AG10803 (cell line): ENCODE results near the gene XPNPEP1.

Source experiments
- DNase-seq: peaks from one replicate; pipeline ENCODE4 v3.0.0; 2010; ENCODE audit warnings: low read depth
- H3K4me3 ChIP-seq: 2 replicates; pipeline ENCODE4 v1.5.1; 2011; ENCODE audit warnings: mild to moderate bottlenecking, low read length, control low read depth
- CTCF ChIP-seq: conservative IDR thresholded peaks from 2 replicates; pipeline ENCODE4 v1.5.1; 2011; ENCODE audit warnings: mild to moderate bottlenecking, low read length, control low read depth, inconsistent platforms

Gene XPNPEP1

GRCh38 chr10:109853921-109854320 lies 69.4 kb downstream of the XPNPEP1 start:
- no peak for DNase-seq
- H3K4me3 ChIP-seq, result no peak overlapping the region
- no peak for TF ChIP-seq CTCF

- TF ChIP-seq CTCF, result peak; percentile 93
Observed at GRCh38 chr10:109852475-109853037, 70.8 kb downstream of the XPNPEP1 start.

GRCh38 chr10:109851616-109852474 lies 71.5 kb downstream of the XPNPEP1 start:
- no peak for TF ChIP-seq CTCF
- no peak for DNase-seq
- no peak overlapping the region for H3K4me3 ChIP-seq

More at GRCh38 chr10:109852475-109853037, 70.8 kb downstream of the XPNPEP1 start:
- peak; percentile 66 for DNase-seq
- no peak overlapping the region for H3K4me3 ChIP-seq

- DNase-seq, result no peak
- no peak for TF ChIP-seq CTCF
Observed at GRCh38 chr10:109846832-109847231, 76.5 kb downstream of the XPNPEP1 start.

GRCh38 chr10:109845308-109845707 lies 78.0 kb downstream of the XPNPEP1 start:
- no peak for DNase-seq
- H3K4me3 ChIP-seq, result no peak overlapping the region
- no peak for TF ChIP-seq CTCF

More at GRCh38 chr10:109846832-109847231, 76.5 kb downstream of the XPNPEP1 start:
- H3K4me3 ChIP-seq, result no peak overlapping the region

- no peak for DNase-seq
- H3K4me3 ChIP-seq, result no peak overlapping the region
- no peak for TF ChIP-seq CTCF
Observed at GRCh38 chr10:109838592-109839244, 84.6 kb downstream of the XPNPEP1 start.

GRCh38 chr10:109837384-109837783 lies 85.9 kb downstream of the XPNPEP1 start:
- TF ChIP-seq CTCF, result no peak

More at GRCh38 chr10:109837384-109837783, 85.9 kb downstream of the XPNPEP1 start:
- no peak for DNase-seq
- H3K4me3 ChIP-seq, result no peak overlapping the region
